CD4-positive, alpha-beta T cell (primary cell): ENCODE results near the gene NTM. TPM values are rescaled to one million over a fixed set of nuclear protein-coding genes. Genes with fewer than 3 reads are reported as not detected.

Experiments used
- ATAC-seq: fragments of 200-7000 bp; cut with Tn5 transposase; one replicate; pipeline ENCODE4 v1.10.0; 2022; ENCODE audit warnings: mild to moderate bottlenecking; ENCODE audit not compliant: poor library complexity
- CTCF ChIA-PET: fragments of 350-600 bp; sonication (Branson Sonifier 250); formaldehyde crosslinking; loops from one replicate; lab custom pipeline; 2021; ENCODE audit warnings: antibody characterized with exemption, inconsistent platforms; lab: Charles Lee
- POLR2A ChIA-PET: fragments of 350-600 bp; sonication (Branson Sonifier 250); formaldehyde crosslinking; loops from one replicate; lab custom pipeline; 2021; ENCODE audit warnings: antibody characterized with exemption, inconsistent platforms; lab: Charles Lee
- DNase-seq, 14 experiments: peaks; one replicate each; pipeline ENCODE4 v3.0.0-alpha.2; 2013 to 2020; ENCODE audit warnings: mixed read lengths in 2 of 14
- H3K27ac ChIP-seq, 2 donors: one replicate each; pipeline versions ENCODE4 v1.5.1 to v1.7.0; 2013; ENCODE audit warnings: low read length in 2 of 2, low read depth in 1 of 2, mild to moderate bottlenecking in 1 of 2
- H3K27me3 ChIP-seq, 2 experiments: 1 replicate in 1 of 2; 2 replicates in 1 of 2; pipeline versions ENCODE4 v1.6.1 to v1.7.0; 2013; ENCODE audit warnings: low read length in 2 of 2, control low read depth in 1 of 2, mild to moderate bottlenecking in 1 of 2, moderate library complexity in 1 of 2; ENCODE audit not compliant: insufficient read depth in 2 of 2, control insufficient read depth in 1 of 2
- H3K36me3 ChIP-seq: one replicate; pipeline ENCODE4 v1.6.1; 2013; ENCODE audit warnings: low read length, control low read depth; ENCODE audit not compliant: insufficient read depth
- H3K4me1 ChIP-seq: one replicate; pipeline ENCODE4 v1.6.1; 2013; ENCODE audit warnings: low read length, control low read depth; ENCODE audit not compliant: insufficient read depth
- H3K4me3 ChIP-seq: one replicate; pipeline ENCODE4 v1.5.1; 2013; ENCODE audit warnings: mild to moderate bottlenecking, low read length, moderate library complexity
- H3K9me3 ChIP-seq, 2 experiments: 1 replicate in 1 of 2; 2 replicates in 1 of 2; pipeline versions ENCODE4 v1.6.1 to v1.7.0; 2013; ENCODE audit warnings: low read length in 2 of 2, mild to moderate bottlenecking in 2 of 2, control low read depth in 1 of 2, moderate library complexity in 1 of 2; ENCODE audit not compliant: control insufficient read depth in 1 of 2, insufficient read depth in 1 of 2
- H3K27ac Mint-ChIP-seq: one replicate; pipeline ENCODE4 v1.8.0; 2020; ENCODE audit warnings: mixed read lengths
- H3K27me3 Mint-ChIP-seq: one replicate; pipeline ENCODE4 v1.8.0; 2021; ENCODE audit warnings: mixed read lengths
- H3K36me3 Mint-ChIP-seq: one replicate; pipeline ENCODE4 v1.8.0; 2021; ENCODE audit warnings: low read depth, mixed read lengths
- H3K4me1 Mint-ChIP-seq: one replicate; pipeline ENCODE4 v1.8.0; 2021; ENCODE audit warnings: low read depth, mixed read lengths
- H3K4me3 Mint-ChIP-seq: one replicate; pipeline ENCODE4 v1.8.0; 2020; ENCODE audit warnings: mild to moderate bottlenecking, mixed read lengths
- H3K9me3 Mint-ChIP-seq: one replicate; pipeline ENCODE4 v1.8.0; 2020; ENCODE audit warnings: mixed read lengths
- CTCF ChIP-seq: fragments of 200-600 bp; IDR thresholded peaks from one replicate; pipeline ENCODE4 v1.8.0; 2022; ENCODE audit warnings: antibody characterized with exemption, mild to moderate bottlenecking
- intact Hi-C, 2 experiments: fragments of 100-400 bp; cut with DNase I in 1 of 2; cut with micrococcal nuclease in 1 of 2; formaldehyde crosslinking; loops; one replicate each; pipeline versions ENCODE4 v1.15.1 to v1.9.0; 2023 to 2025; cut with DNase I, micrococcal nuclease
- total RNA-seq, 174 experiments: library from RNA in 2 of 174; stranded (reverse) in 2 of 174; gene quantifications; one replicate each; pipeline ENCODE4 v1.2.3 and lab custom pipeline; 2021 to 2026

NTM gene
- total RNA-seq, 2 experiments from 2014 or later: not detected

GRCh38 chr11:131463162-131463561, 92.7 kb downstream of the NTM start:
- no peak overlapping the region for H3K4me3 ChIP-seq
- peaks cover 0 to 20% of the 10 kb centered on the region in 2 experiments for H3K9me3 ChIP-seq
- no peaks in the 10 kb centered on the region for H3K4me1 ChIP-seq
- H3K4me3 Mint-ChIP-seq: no peak overlapping the region
- intact Hi-C loops: no loop called here
- no peaks in the 10 kb centered on the region for H3K9me3 Mint-ChIP-seq
- DNase-seq: no peak
- no peaks in the 10 kb centered on the region for H3K36me3 ChIP-seq
- peaks cover 13% of the 10 kb centered on the region for H3K27me3 Mint-ChIP-seq
- peaks cover 4 to 5% of the 10 kb centered on the region in 2 experiments for H3K27me3 ChIP-seq
- ATAC-seq: no peak
- CTCF ChIA-PET: no interaction called here
- no peaks in the 10 kb centered on the region for H3K4me1 Mint-ChIP-seq
- POLR2A ChIA-PET: no interaction called here
- H3K36me3 Mint-ChIP-seq: no peaks in the 10 kb centered on the region
- H3K27ac ChIP-seq: no peak overlapping the region
- no peak overlapping the region for H3K27ac Mint-ChIP-seq
- no peak for TF ChIP-seq CTCF

DNA sequence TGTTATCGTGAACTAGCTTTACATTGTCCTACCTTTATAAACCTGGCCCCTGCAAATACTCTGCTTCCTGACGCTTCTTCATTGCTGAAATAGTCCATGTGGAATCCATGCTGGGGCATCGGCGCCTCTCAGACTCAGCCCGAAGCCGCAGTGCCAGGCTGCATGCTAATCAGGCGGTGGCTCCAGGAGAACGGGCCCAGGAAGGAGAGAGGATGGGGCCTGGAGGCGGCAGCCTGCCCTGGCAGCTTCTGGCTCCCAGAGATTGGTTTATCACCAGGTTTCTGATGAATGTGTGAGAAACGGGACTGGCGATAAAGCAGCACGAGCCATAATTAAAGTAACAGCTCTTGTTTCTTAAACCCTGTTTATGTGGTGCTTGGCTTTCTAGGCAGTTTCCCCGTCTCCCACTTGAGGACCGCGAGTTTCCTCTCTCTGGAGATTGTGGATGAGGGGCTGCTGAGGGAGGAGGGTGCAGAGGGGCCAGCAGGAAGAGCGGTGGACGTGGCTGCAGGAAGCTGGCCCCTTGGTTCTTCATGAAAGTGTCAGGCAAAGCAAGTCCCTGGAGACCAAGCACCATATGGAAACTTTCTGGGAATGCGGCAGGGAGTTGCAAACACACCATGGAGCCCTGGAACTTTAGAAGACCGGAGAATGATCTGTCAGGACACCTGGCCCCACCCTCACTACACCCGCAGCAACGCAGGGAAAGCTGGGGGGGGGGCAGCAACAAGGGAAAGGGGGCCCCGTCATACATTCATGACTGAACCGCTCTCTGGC, 93.4 kb downstream of the NTM start:
- intact Hi-C loops: no loop called here
- Mint-ChIP-seq H3K4me1 (no peaks in the 10 kb centered on the region), H3K27ac (no peak overlapping the region), H3K9me3 (no peaks in the 10 kb centered on the region), H3K4me3 (no peak overlapping the region), H3K36me3 (no peaks in the 10 kb centered on the region), H3K27me3 (peaks cover 12% of the 10 kb centered on the region)
- Histone ChIP-seq H3K9me3 (peaks cover 0 to 20% of the 10 kb centered on the region in 2 experiments), H3K36me3 (no peaks in the 10 kb centered on the region), H3K27me3 (peaks cover 5% of the 10 kb centered on the region in 2 experiments), H3K27ac (no peak overlapping the region), H3K4me3 (no peak overlapping the region), H3K4me1 (no peaks in the 10 kb centered on the region)
- no peak for TF ChIP-seq CTCF
- ChIA-PET POLR2A (no interaction called here), CTCF (no interaction called here)
- DNase-seq (no peak), ATAC-seq (no peak)

GRCh38 chr11:131464461-131464860, 94.0 kb downstream of the NTM start:
- Mint-ChIP-seq H3K4me1 (no peaks in the 10 kb centered on the region), H3K27ac (no peak overlapping the region), H3K27me3 (peaks cover 12% of the 10 kb centered on the region), H3K36me3 (no peaks in the 10 kb centered on the region), H3K9me3 (no peaks in the 10 kb centered on the region), H3K4me3 (no peak overlapping the region)
- peaks cover 0 to 20% of the 10 kb centered on the region in 2 experiments for H3K9me3 ChIP-seq
- intact Hi-C loops: no loop called here
- no peak overlapping the region for H3K4me3 ChIP-seq
- peaks cover 5 to 6% of the 10 kb centered on the region in 2 experiments for H3K27me3 ChIP-seq
- ATAC-seq (no peak), DNase-seq (no peak)
- H3K27ac ChIP-seq: no peak overlapping the region
- H3K36me3 ChIP-seq: no peaks in the 10 kb centered on the region
- ChIA-PET POLR2A (no interaction called here), CTCF (no interaction called here)
- no peaks in the 10 kb centered on the region for H3K4me1 ChIP-seq
- no peak for TF ChIP-seq CTCF
